ENCODE results near the gene DIP2C. TPM values are rescaled to one million over a fixed set of nuclear protein-coding genes. Genes with fewer than 3 reads are reported as not detected.

DIP2C gene
- total RNA-seq, 1 donor from 2014 or later, result 3.6 TPM

GRCh38 chr10:531541-531940 is 157.9 kb downstream of the DIP2C start:
- no peak for ATAC-seq

GRCh38 chr10:530717-531116 is 158.8 kb downstream of the DIP2C start:
- no peak for ATAC-seq

GRCh38 chr10:529468-530230 is 159.8 kb downstream of the DIP2C start:
- ATAC-seq, result no peak

- ATAC-seq, result no peak
These were observed 161.0 kb downstream of the DIP2C start for GRCh38 chr10:528173-529165.

- ATAC-seq, result no peak
These were observed 162.1 kb downstream of the DIP2C start for GRCh38 chr10:527416-527815.

- no peak for ATAC-seq
These were observed 162.7 kb downstream of the DIP2C start for GRCh38 chr10:526651-527312.

- ATAC-seq, result no peak
These were observed 163.7 kb downstream of the DIP2C start for GRCh38 chr10:525565-526315.

- ATAC-seq, result no peak
These were observed 165.5 kb downstream of the DIP2C start for GRCh38 chr10:523925-524324.

- no peak for ATAC-seq
These were observed 167.1 kb downstream of the DIP2C start for GRCh38 chr10:522350-522749.

GRCh38 chr10:521261-522250 is 167.9 kb downstream of the DIP2C start:
- no peak for ATAC-seq

- ATAC-seq, result peak; percentile 91
These were observed 169.1 kb downstream of the DIP2C start for GRCh38 chr10:520402-520787.

- no peak for ATAC-seq
These were observed 169.6 kb downstream of the DIP2C start for GRCh38 chr10:519716-520401.

- ATAC-seq, result no peak
These were observed 170.3 kb downstream of the DIP2C start for GRCh38 chr10:519055-519715.

- ATAC-seq, result no peak
These were observed 171.5 kb downstream of the DIP2C start for GRCh38 chr10:517872-518475.

- ATAC-seq, result no peak
These were observed 172.1 kb downstream of the DIP2C start for GRCh38 chr10:517241-517830.

GRCh38 chr10:516764-517163 is 172.7 kb downstream of the DIP2C start:
- no peak for ATAC-seq

GRCh38 chr10:515674-516073 is 173.8 kb downstream of the DIP2C start:
- ATAC-seq, result no peak

GRCh38 chr10:514137-514671 is 175.3 kb downstream of the DIP2C start:
- ATAC-seq, result no peak

- peak; percentile 40 for ATAC-seq
These were observed 176.1 kb downstream of the DIP2C start for GRCh38 chr10:513393-513792.
